NCI-H82 treated with DMSO at 0.1 percent for 48 hours (cell line): ENCODE measurements around the gene STEAP1B.
A peak's percentile ranks its signal among the peaks of the same experiment; 100 is the strongest.
"Not testable (repeated sequence)": the region's sequence is repeated elsewhere in the genome, so short reads cannot be mapped to it uniquely, and the experiment has no call there.

Experiments used
- DNase-seq: peaks from one replicate; lab custom pipeline; 2025; ENCODE audit not compliant: unreplicated experiment; lab: John Stamatoyannopoulos, UW

STEAP1B gene

GRCh38 chr7:22433165-22433700 lies 66.8 kb downstream of the STEAP1B start:
- not testable (repeated sequence) for DNase-seq

GRCh38 chr7:22432203-22432718 lies 67.7 kb downstream of the STEAP1B start:
- DNase-seq: no peak

GRCh38 chr7:22430457-22430856 lies 69.5 kb downstream of the STEAP1B start:
- DNase-seq: no peak

- DNase-seq: no peak
These were observed 70.6 kb downstream of the STEAP1B start for GRCh38 chr7:22429386-22429785.

- DNase-seq: no peak
These were observed 72.1 kb downstream of the STEAP1B start for GRCh38 chr7:22427855-22428254.

GRCh38 chr7:22427104-22427503 lies 72.9 kb downstream of the STEAP1B start:
- DNase-seq: no peak

GRCh38 chr7:22426463-22427094 lies 73.4 kb downstream of the STEAP1B start:
- no peak for DNase-seq

GRCh38 chr7:22425361-22425760 lies 74.6 kb downstream of the STEAP1B start:
- DNase-seq: no peak

GRCh38 chr7:22422831-22423615 lies 77.0 kb downstream of the STEAP1B start:
- DNase-seq: no peak

GRCh38 chr7:22420973-22421635 lies 78.9 kb downstream of the STEAP1B start:
- no peak for DNase-seq

- no peak for DNase-seq
These were observed 80.0 kb downstream of the STEAP1B start for GRCh38 chr7:22420008-22420407.

- no peak for DNase-seq
These were observed 80.5 kb downstream of the STEAP1B start for GRCh38 chr7:22419488-22419887.

GRCh38 chr7:22418251-22419046 lies 81.5 kb downstream of the STEAP1B start:
- no peak for DNase-seq

GRCh38 chr7:22417841-22418240 lies 82.1 kb downstream of the STEAP1B start:
- no peak for DNase-seq

GRCh38 chr7:22417349-22417748 lies 82.6 kb downstream of the STEAP1B start:
- peak; percentile 29 for DNase-seq

GRCh38 chr7:22414424-22414823 lies 85.6 kb downstream of the STEAP1B start:
- DNase-seq: no peak

- peak; percentile 95 for DNase-seq
These were observed 86.8 kb downstream of the STEAP1B start for GRCh38 chr7:22413211-22413610.

GRCh38 chr7:22411977-22412693 lies 87.9 kb downstream of the STEAP1B start:
- no peak for DNase-seq

GRCh38 chr7:22406715-22407114 lies 93.3 kb downstream of the STEAP1B start:
- peak; percentile 27 for DNase-seq

GRCh38 chr7:22404421-22405023 lies 95.5 kb downstream of the STEAP1B start:
- no peak for DNase-seq
